BLaER1 treated with 17β-estradiol and CSF1 and Interleukin-3, amounts not matched to agents 10 nM and 100 nM (cell line): ENCODE results near the gene SLC46A1.

Source experiments
- H3K27ac ChIP-seq, 11 experiments: shearing (Covaris generic); formaldehyde crosslinking; 2 replicates each; pipeline ENCODE4 v1.8.1; 2022
- H3K27me3 ChIP-seq, 11 experiments: shearing (Covaris generic); formaldehyde crosslinking; 2 replicates each; pipeline ENCODE4 v1.8.1; 2022
- H3K36me3 ChIP-seq, 11 experiments: shearing (Covaris generic); formaldehyde crosslinking; 2 replicates each; pipeline ENCODE4 v1.8.1; 2022
- H3K4me1 ChIP-seq, 10 experiments: shearing (Covaris generic); formaldehyde crosslinking; 2 replicates each; pipeline ENCODE4 v1.8.1; 2022
- H3K4me2 ChIP-seq, 11 experiments: shearing (Covaris generic); formaldehyde crosslinking; 2 replicates each; pipeline ENCODE4 v1.8.1; 2022
- H3K4me3 ChIP-seq, 10 experiments: shearing (Covaris generic); formaldehyde crosslinking; 2 replicates each; pipeline ENCODE4 v1.8.1; 2022
- H3K9ac ChIP-seq, 11 experiments: shearing (Covaris generic); formaldehyde crosslinking; 2 replicates each; pipeline ENCODE4 v1.8.1; 2022
- H3K9me3 ChIP-seq, 11 experiments: shearing (Covaris generic); formaldehyde crosslinking; replicated peaks in 1 of 11; 2 replicates each; pipeline ENCODE4 v1.8.1; 2022
- H4K20me1 ChIP-seq, 11 experiments: shearing (Covaris generic); formaldehyde crosslinking; 2 replicates each; pipeline ENCODE4 v1.8.1; 2022
- Cebpa-rat ChIP-seq, 11 experiments: shearing (Covaris generic); IDR thresholded peaks; 2 replicates each; pipeline ENCODE4 v1.8.1; 2022

The SLC46A1 gene

GRCh38 chr17:28364665-28365363 is 41.2 kb downstream of the SLC46A1 start, which contains the start of gene SEBOX:
TSS of gene SEBOX (minus strand) at chr17:28365199. CDS start at chr17:28365151, 48 bp downstream.
- Histone ChIP-seq H3K27me3 (no peaks in the 10 kb centered on the region), H3K27ac (no peak within 1 kb of the TSS), H3K9ac (no peak within 1 kb of the TSS), H4K20me1 (peaks cover 0 to 79% (median 12%) of the 10 kb centered on the region in 11 experiments; a peak in 14 of 22 replicates), H3K9me3 (no peaks in the 10 kb centered on the region), H3K36me3 (peaks cover 46 to 75% (median 59%) of the 10 kb centered on the region in 11 experiments), H3K4me2 (no peak within 1 kb of the TSS), H3K4me1 (peaks cover 0 to 8% (median 4%) of the 10 kb centered on the region in 10 experiments; a peak in 15 of 20 replicates), H3K4me3 (no peak within 1 kb of the TSS)
- no peak for TF ChIP-seq Cebpa-rat (IDR thresholded peaks at IDR 0.05)

- Histone ChIP-seq H3K36me3 (peaks cover 54 to 83% (median 67%) of the 10 kb centered on the region in 11 experiments), H3K4me1 (peaks cover 0 to 2% (median 0%) of the 10 kb centered on the region in 10 experiments; a peak in 5 of 20 replicates), H3K9ac (no peak overlapping the region), H3K27ac (no peak overlapping the region), H3K4me3 (no peak overlapping the region), H3K4me2 (no peak overlapping the region), H3K27me3 (no peaks in the 10 kb centered on the region), H4K20me1 (peaks cover 0 to 71% (median 8%) of the 10 kb centered on the region in 11 experiments; a peak in 11 of 22 replicates), H3K9me3 (no peaks in the 10 kb centered on the region)
- TF ChIP-seq Cebpa-rat (IDR thresholded peaks at IDR 0.05): no peak
Observed at GRCh38 chr17:28363776-28364650, 42.0 kb downstream of the SLC46A1 start.

DNA sequence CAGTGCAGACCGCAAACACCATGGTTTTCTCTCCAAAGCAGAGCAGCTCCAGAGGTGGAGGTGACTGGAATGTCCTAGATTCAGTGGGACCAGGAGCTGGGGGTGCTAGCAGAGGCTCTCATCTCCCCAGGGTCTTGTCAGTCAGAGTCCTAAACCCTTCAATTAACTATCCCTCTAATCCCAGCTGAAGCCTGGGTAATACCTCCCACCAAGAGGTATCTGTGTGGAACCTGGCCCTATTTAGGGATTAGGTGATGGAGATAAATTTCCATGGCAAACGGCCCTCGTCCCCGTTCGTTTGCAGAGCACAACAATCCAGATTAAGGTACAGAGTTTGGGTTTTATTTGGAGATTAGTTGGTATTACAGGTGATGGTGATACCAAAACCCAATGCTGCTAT is 42.8 kb downstream of the SLC46A1 start:
- H3K9me3 ChIP-seq: no peaks in the 10 kb centered on the region
- H4K20me1 ChIP-seq: peaks cover 0 to 62% (median 8%) of the 10 kb centered on the region in 11 experiments; a peak in 10 of 22 replicates
- no peak overlapping the region for H3K4me2 ChIP-seq
- H3K4me3 ChIP-seq: no peak overlapping the region
- peaks cover 5 to 10% (median 8%) of the 10 kb centered on the region in 10 experiments for H3K4me1 ChIP-seq
- H3K36me3 ChIP-seq: peaks cover 56 to 87% (median 71%) of the 10 kb centered on the region in 11 experiments
- no peak for TF ChIP-seq Cebpa-rat (IDR thresholded peaks at IDR 0.05)
- H3K27ac ChIP-seq: no peak overlapping the region
- no peak overlapping the region; a peak in 1 of 22 replicates for H3K9ac ChIP-seq
- no peaks in the 10 kb centered on the region for H3K27me3 ChIP-seq

DNA sequence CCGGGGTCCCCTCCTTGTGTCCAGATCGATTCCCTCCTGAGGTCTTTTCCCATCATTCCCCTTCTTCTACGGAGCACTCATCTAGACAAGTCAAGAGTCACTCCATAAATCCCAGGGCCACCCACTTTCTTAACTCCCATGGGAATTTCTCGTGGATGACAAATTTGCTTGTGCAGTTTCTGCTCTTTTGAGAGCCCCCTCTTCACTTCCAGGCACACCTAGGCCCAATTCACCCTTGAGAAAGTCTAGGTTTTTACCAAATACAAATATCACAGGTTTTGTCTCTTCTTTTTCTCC is 48.2 kb downstream of the SLC46A1 start:
- Histone ChIP-seq H3K9ac (peak overlapping the region; percentile 95 to 99 (median 97)), H3K4me3 (peak overlapping the region; percentile 74 to 98 (median 91)), H4K20me1 (peaks cover 0 to 17% (median 0%) of the 10 kb centered on the region in 11 experiments; a peak in 5 of 22 replicates), H3K27ac (peak overlapping the region; percentile 84 to 96 (median 92)), H3K4me1 (peaks cover 21 to 32% (median 24%) of the 10 kb centered on the region in 10 experiments), H3K9me3 (no peaks in the 10 kb centered on the region), H3K4me2 (peak overlapping the region; percentile 81 to 98 (median 93)), H3K36me3 (peaks cover 67 to 74% (median 71%) of the 10 kb centered on the region in 11 experiments), H3K27me3 (no peaks in the 10 kb centered on the region)
- TF ChIP-seq Cebpa-rat (IDR thresholded peaks at IDR 0.05): no peak

DNA sequence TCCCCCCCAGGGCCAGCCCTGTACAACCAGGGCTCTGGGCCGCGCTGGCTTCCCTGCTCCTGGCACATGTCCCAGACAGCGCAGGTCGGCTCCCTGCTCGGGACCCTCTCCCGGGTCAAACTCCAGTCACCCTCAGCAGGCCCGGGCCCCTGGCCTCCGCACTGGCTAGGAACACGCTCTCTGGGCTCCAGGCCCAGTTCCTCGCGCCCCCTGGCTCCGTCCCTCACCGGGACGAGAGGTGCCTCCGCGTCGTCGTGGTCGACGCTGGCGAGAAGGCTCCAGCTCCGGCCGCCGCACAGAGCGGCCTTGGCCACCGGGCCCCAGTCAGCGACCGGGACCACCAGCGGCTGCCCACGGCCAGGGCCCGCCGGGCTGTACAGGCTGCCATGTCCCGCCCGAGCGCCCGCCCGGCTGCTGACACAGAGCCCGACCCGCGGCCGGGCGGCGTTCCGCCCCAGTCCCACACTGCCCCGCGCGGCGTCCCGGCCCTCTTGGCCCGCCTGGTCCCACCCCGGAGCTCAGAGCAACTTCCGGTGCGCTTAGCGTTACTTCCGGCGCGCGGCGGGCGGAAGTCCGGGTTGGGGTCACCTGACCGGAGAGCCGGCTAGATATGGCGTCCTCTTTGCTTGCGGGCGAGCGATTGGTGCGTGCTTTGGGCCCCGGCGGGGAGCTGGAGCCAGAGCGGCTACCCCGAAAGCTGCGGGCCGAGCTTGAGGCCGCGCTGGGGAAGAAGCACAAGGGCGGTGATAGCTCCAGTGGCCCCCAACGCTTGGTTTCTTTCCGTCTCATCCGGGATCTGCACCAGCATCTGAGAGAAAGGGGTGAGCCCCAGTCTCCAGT is 48.7 kb downstream of the SLC46A1 start, which contains the start of gene POLDIP2:
Gene POLDIP2, minus strand, starts transcription at position 467 of the 840 bp plus-strand sequence. Its CDS starts 79 bp downstream, at position 388.
- Histone ChIP-seq H3K4me1 (peaks cover 21 to 32% (median 24%) of the 10 kb centered on the region in 10 experiments), H4K20me1 (peaks cover 0 to 12% (median 0%) of the 10 kb centered on the region in 11 experiments; a peak in 3 of 22 replicates), H3K27ac (peak within 1 kb of the TSS; percentile 84 to 96 (median 92)), H3K9me3 (no peaks in the 10 kb centered on the region), H3K4me2 (peak within 1 kb of the TSS; percentile 88 to 99 (median 94)), H3K4me3 (peak within 1 kb of the TSS; percentile 74 to 98 (median 91)), H3K9ac (peak within 1 kb of the TSS; percentile 95 to 99 (median 97)), H3K27me3 (no peaks in the 10 kb centered on the region), H3K36me3 (peaks cover 67 to 74% (median 71%) of the 10 kb centered on the region in 11 experiments)
- no peak for TF ChIP-seq Cebpa-rat (IDR thresholded peaks at IDR 0.05)

DNA sequence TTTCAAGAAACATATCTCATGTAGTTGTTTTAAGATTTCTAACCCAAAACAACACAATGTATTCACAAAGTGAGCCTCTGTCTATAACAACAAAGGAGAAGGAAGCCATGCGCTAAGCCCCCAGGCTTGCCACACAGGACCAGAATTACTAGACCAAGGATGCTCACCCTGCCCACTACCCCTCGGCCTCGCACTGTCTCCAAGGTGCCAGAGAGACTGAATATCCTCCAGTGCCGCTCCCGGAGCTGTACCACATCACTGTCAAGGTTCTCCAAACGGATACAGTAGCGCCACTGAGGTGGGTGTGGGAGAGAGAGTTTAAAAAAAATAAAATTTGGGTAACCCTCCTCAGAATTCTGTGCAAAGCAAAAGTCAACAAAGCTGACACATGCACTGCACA is 55.7 kb downstream of the SLC46A1 start:
- H3K27ac ChIP-seq: no peak overlapping the region
- peaks cover 99 to 100% (median 100%) of the 10 kb centered on the region in 11 experiments for H3K36me3 ChIP-seq
- no peak overlapping the region for H3K4me3 ChIP-seq

GRCh38 chr17:28348979-28349378 is 57.0 kb downstream of the SLC46A1 start:
- Histone ChIP-seq H3K9me3 (no peaks in the 10 kb centered on the region), H4K20me1 (peaks cover 0 to 63% (median 37%) of the 10 kb centered on the region in 11 experiments; a peak in 12 of 22 replicates), H3K4me2 (no peak overlapping the region), H3K9ac (no peak overlapping the region), H3K27ac (no peak overlapping the region), H3K4me1 (peaks cover 0 to 11% (median 0%) of the 10 kb centered on the region in 10 experiments; a peak in 2 of 20 replicates), H3K27me3 (no peaks in the 10 kb centered on the region), H3K36me3 (peaks cover 99 to 100% (median 100%) of the 10 kb centered on the region in 11 experiments), H3K4me3 (no peak overlapping the region)
- TF ChIP-seq Cebpa-rat (IDR thresholded peaks at IDR 0.05): no peak

More for the DNA sequence above, 55.7 kb downstream of the SLC46A1 start:
- Histone ChIP-seq H3K27me3 (no peaks in the 10 kb centered on the region), H3K4me1 (peaks cover 0 to 5% (median 0%) of the 10 kb centered on the region in 10 experiments; a peak in 4 of 20 replicates), H3K4me2 (no peak overlapping the region), H4K20me1 (peaks cover 0 to 51% (median 24%) of the 10 kb centered on the region in 11 experiments; a peak in 12 of 22 replicates), H3K9ac (no peak overlapping the region), H3K9me3 (no peaks in the 10 kb centered on the region)
- no peak for TF ChIP-seq Cebpa-rat (IDR thresholded peaks at IDR 0.05)

GRCh38 chr17:28347261-28347891 is 58.6 kb downstream of the SLC46A1 start:
- Histone ChIP-seq H3K36me3 (peaks cover 97 to 100% (median 98%) of the 10 kb centered on the region in 11 experiments), H4K20me1 (peaks cover 0 to 63% (median 37%) of the 10 kb centered on the region in 11 experiments; a peak in 12 of 22 replicates), H3K9me3 (no peaks in the 10 kb centered on the region), H3K27me3 (no peaks in the 10 kb centered on the region), H3K4me1 (peaks cover 0 to 11% (median 0%) of the 10 kb centered on the region in 10 experiments; a peak in 2 of 20 replicates), H3K9ac (no peak overlapping the region; a peak in 1 of 22 replicates), H3K4me3 (no peak overlapping the region), H3K4me2 (no peak overlapping the region), H3K27ac (no peak overlapping the region)
- TF ChIP-seq Cebpa-rat (IDR thresholded peaks at IDR 0.05): no peak
